ENCODE measurements around the gene TAS2R20. TPM values are rescaled to one million over a fixed set of nuclear protein-coding genes. Genes with fewer than 3 reads are reported as not detected.

Gene TAS2R20
- total RNA-seq, 1 experiment from 2014 or later: 0.75 TPM

DNA sequence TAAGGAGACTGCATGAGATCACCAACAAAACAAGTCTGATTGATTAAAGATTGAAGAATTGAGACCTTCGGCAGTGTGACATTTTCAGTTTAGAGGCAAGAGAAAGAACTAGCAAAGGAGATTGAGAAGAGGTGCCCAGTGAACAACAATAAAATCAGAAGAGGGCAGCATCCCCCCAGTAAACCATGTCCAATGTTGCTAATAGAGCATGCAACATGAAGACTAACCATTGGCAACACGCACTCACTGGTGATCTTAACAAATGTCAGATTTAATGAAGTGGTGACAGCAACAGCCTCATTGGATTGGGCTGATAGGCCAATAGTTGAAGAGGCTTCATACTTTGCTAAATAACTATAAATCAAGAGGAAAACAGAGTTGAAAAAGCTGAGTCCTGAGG lies 38.3 kb downstream of the TAS2R20 start:
- DNase-seq (ENCODE audit: low read depth): no peak

GRCh38 chr12:10957741-10958140 lies 40.4 kb downstream of the TAS2R20 start:
- peak; percentile 23 for DNase-seq (ENCODE audit: low read depth)

DNA sequence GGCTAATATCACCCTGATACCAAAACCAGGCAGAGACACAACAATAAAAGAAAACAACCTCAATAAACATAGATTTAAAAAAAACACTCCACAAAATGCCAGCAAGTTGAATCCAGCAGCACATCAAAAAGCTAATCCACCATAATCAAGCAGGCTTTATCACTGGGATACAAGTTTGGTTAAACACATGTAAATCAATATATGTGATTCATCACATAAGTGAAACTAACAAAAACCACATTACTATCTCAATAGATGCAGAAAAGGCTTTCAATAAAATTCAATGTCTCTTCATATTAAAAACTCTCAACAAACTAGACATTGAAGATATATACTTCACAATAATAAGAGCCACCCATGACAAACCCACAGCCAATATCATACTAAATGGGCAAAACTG lies 42.0 kb downstream of the TAS2R20 start:
- DNase-seq (ENCODE audit: low read depth): no peak

DNA sequence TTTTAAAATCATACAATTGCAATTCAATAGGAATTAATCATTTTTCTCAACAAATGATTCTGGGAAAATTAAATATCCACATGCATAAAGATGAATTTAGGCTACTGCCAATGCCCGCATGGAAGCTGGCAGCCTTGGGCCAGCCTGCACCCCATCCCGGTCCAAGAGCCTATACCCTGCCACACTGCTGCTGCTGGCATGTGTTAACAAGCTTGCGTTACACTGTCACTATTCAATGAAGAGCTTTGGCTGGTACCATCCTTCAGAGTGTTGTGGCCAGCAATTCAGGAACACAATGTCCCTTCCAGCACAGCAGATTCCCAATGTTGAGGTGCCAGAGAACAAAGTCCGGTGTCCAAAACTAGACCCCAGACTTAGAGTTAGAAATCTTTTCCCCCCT lies 45.5 kb downstream of the TAS2R20 start:
- DNase-seq (ENCODE audit: low read depth): no peak

Other genes starting within 250 kb of the TAS2R20 start
- 0.32 TPM in 1 of 2 replicates, not detected in the other for gene TAS2R7, start 195.7 kb downstream of the TAS2R20 start, total RNA-seq (2014; rRNA removed)
- not detected in 2 replicates for gene TAS2R8, start 191.0 kb downstream of the TAS2R20 start, total RNA-seq (2014; rRNA removed)
- 0.34 TPM in 1 of 2 replicates, not detected in the other for gene TAS2R9, start 188.1 kb downstream of the TAS2R20 start, total RNA-seq (2014; rRNA removed)
- 0.19 and 0.40 TPM in 2 replicates for gene TAS2R10, start 171.9 kb downstream of the TAS2R20 start, total RNA-seq (2014; rRNA removed)
- 0.34 and 1.9 TPM in 2 replicates for gene PRR4, start 148.8 kb downstream of the TAS2R20 start, total RNA-seq (2014; rRNA removed)
- gene PRH1, start 114.0 kb downstream of the TAS2R20 start, total RNA-seq (2014; rRNA removed): 6.6 and 8.7 TPM in 2 replicates
- 0.06 and 0.63 TPM in 2 replicates for gene TAS2R13, start 88.7 kb downstream of the TAS2R20 start, total RNA-seq (2014; rRNA removed)
- 1.0 TPM in 1 of 2 replicates, not detected in the other for gene PRH2, start 69.1 kb downstream of the TAS2R20 start, total RNA-seq (2014; rRNA removed)
- 1.7 and 1.8 TPM in 2 replicates for gene TAS2R14, start 59.0 kb downstream of the TAS2R20 start, total RNA-seq (2014; rRNA removed)
- gene TAS2R50, start 11.4 kb downstream of the TAS2R20 start, total RNA-seq (2014; rRNA removed): 0.58 and 0.75 TPM in 2 replicates
- 0.75 and 1.9 TPM in 2 replicates for gene TAS2R19, start 24.3 kb upstream of the TAS2R20 start, total RNA-seq (2014; rRNA removed)
- 1.4 and 1.5 TPM in 2 replicates for gene TAS2R31, start 33.1 kb upstream of the TAS2R20 start, total RNA-seq (2014; rRNA removed)
- gene TAS2R46, start 64.0 kb upstream of the TAS2R20 start, total RNA-seq (2014; rRNA removed): 0.11 and 0.13 TPM in 2 replicates
- gene TAS2R43, start 94.0 kb upstream of the TAS2R20 start, total RNA-seq (2014; rRNA removed): 0.19 and 0.52 TPM in 2 replicates
- gene TAS2R30, start 136.3 kb upstream of the TAS2R20 start, total RNA-seq (2014; rRNA removed): 0.32 and 0.57 TPM in 2 replicates
- gene SMIM10L1, start 172.9 kb upstream of the TAS2R20 start, total RNA-seq (2014; rRNA removed): 7.6 and 8.5 TPM in 2 replicates
- gene TAS2R42, start 188.6 kb upstream of the TAS2R20 start, total RNA-seq (2014; rRNA removed): not detected in 2 replicates